Activated naive CD8-positive, alpha-beta T cell (primary cell): ENCODE results near the gene RPEL1.

Source experiments
- H3K27ac Mint-ChIP-seq: one replicate; pipeline ENCODE4 v1.8.0; 2021; ENCODE audit warnings: mixed read lengths
- H3K27me3 Mint-ChIP-seq: one replicate; pipeline ENCODE4 v1.8.0; 2021; ENCODE audit warnings: mixed read lengths
- H3K36me3 Mint-ChIP-seq: one replicate; pipeline ENCODE4 v1.8.0; 2021; ENCODE audit warnings: mixed read lengths
- H3K4me1 Mint-ChIP-seq: one replicate; pipeline ENCODE4 v1.8.0; 2021; ENCODE audit warnings: low read depth, mixed read lengths
- H3K4me3 Mint-ChIP-seq: one replicate; pipeline ENCODE4 v1.8.0; 2021; ENCODE audit warnings: mild to moderate bottlenecking, mixed read lengths
- H3K9me3 Mint-ChIP-seq: one replicate; pipeline ENCODE4 v1.8.0; 2021; ENCODE audit warnings: low read depth, mixed read lengths

RPEL1 gene

DNA sequence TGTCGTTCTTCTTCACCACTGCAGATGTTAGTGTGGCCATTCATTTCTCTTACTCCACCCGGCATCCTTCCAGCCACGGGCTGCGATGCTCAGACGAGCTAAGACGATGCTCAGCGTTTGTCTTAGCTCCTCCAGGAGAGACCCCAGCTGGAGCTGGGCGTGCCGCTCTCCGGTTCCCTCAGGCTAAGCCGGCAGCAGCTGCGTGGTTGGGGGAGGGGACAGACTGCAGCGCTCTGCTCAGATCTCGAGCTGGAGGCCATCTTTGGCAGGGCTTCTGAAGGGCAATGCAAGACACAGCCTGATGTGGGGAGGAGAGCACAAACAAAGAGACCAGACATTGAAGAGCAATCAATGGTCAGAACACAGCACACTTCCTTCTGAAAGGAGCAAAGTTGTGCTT is 36.1 kb downstream of the RPEL1 start:
- Mint-ChIP-seq H3K9me3 (peaks cover 5% of the 10 kb centered on the region), H3K4me1 (peaks cover 5% of the 10 kb centered on the region), H3K4me3 (no peak overlapping the region), H3K27me3 (peaks cover 38% of the 10 kb centered on the region), H3K36me3 (peaks cover 3% of the 10 kb centered on the region), H3K27ac (no peak overlapping the region)

DNA sequence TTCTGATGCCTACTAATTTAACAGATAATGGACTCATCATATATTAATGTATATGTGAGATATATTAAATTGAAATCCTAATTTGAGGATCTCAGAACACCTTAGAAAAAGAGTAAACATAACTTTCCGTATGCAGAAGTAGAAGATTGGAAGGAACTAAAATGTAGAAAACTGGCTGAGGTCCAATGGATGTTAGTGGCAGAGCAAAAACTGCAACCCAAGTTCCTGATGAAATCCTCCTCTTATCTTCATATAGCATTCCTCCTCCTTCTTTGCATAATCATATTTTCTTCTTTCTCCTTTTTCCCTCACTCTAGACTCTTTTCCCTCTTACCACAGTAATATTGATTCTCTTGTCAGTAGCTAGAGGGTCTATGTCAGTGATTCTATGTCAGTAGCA is 37.3 kb downstream of the RPEL1 start:
- no peak overlapping the region for H3K4me3 Mint-ChIP-seq
- peaks cover 3% of the 10 kb centered on the region for H3K36me3 Mint-ChIP-seq
- H3K9me3 Mint-ChIP-seq = peaks cover 5% of the 10 kb centered on the region
- peaks cover 4% of the 10 kb centered on the region for H3K4me1 Mint-ChIP-seq
- no peak overlapping the region for H3K27ac Mint-ChIP-seq
- peaks cover 45% of the 10 kb centered on the region for H3K27me3 Mint-ChIP-seq

DNA sequence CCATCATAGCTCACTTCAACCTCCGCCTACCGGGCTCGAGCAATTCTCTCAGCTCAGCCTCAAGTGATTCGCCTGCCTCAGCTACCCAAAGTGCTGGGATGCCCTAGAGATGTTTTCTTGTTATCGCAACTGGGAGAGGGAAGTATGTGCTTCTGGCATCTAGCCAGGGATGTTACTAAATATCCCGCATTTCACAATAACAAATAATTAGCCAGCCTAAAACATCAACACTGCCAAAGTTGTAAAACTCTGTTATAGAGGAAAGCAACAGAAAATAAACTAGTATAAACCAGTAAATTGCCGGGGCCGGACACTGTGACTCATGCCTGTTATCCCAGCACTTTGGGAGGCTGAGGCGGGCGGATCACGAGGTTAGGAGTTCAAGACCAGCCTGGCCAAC is 38.5 kb downstream of the RPEL1 start:
- Mint-ChIP-seq H3K36me3 (no peaks in the 10 kb centered on the region), H3K27ac (no peak overlapping the region), H3K9me3 (peaks cover under 1% of the 10 kb centered on the region), H3K4me3 (no peak overlapping the region), H3K27me3 (peaks cover 45% of the 10 kb centered on the region), H3K4me1 (no peaks in the 10 kb centered on the region)

DNA sequence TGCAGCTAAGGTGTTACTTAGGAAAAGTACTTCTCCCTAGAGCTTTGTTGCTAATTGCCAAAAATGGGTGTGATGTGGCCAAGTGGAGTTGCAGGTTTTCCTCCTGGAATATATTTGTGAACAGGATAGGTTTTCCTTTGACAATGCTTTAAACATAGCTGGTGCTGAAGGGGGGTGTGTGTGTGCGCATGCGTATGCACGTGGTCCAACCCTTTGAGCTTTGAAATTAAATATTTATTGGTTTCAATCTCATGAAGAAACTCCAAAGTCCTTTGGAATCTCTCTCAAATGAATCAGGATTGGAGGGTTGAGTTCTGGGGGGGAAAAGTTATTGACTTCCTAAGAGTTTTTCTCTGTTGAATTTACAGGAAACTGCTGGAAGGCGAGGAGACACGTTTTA is 42.3 kb downstream of the RPEL1 start:
- H3K4me3 Mint-ChIP-seq = no peak overlapping the region
- H3K9me3 Mint-ChIP-seq = no peaks in the 10 kb centered on the region
- peaks cover 29% of the 10 kb centered on the region for H3K27me3 Mint-ChIP-seq
- H3K4me1 Mint-ChIP-seq = no peaks in the 10 kb centered on the region
- H3K36me3 Mint-ChIP-seq = no peaks in the 10 kb centered on the region
- H3K27ac Mint-ChIP-seq = no peak overlapping the region

DNA sequence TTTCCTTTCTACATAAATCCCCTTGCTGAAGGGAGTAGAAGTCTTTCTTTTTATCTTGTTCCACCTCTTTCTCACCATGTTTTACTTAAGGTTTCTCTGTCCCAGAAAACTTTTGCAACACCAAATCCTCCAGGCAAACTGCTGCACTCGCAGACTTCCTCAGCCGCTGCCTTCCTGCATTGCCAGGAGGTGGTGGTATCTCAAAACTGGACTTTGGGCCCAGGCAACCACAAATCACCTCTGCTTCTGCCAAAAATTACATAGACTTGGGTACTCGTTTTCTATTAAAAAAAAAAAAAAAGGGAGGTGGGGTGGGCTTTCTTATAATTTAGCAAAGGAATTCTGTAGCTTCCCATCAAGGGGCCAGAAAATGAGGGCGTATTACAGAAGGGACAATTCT is 45.9 kb downstream of the RPEL1 start:
- Mint-ChIP-seq H3K9me3 (no peaks in the 10 kb centered on the region), H3K4me3 (no peak overlapping the region), H3K27ac (no peak overlapping the region), H3K36me3 (no peaks in the 10 kb centered on the region), H3K27me3 (peaks cover 17% of the 10 kb centered on the region), H3K4me1 (no peaks in the 10 kb centered on the region)

DNA sequence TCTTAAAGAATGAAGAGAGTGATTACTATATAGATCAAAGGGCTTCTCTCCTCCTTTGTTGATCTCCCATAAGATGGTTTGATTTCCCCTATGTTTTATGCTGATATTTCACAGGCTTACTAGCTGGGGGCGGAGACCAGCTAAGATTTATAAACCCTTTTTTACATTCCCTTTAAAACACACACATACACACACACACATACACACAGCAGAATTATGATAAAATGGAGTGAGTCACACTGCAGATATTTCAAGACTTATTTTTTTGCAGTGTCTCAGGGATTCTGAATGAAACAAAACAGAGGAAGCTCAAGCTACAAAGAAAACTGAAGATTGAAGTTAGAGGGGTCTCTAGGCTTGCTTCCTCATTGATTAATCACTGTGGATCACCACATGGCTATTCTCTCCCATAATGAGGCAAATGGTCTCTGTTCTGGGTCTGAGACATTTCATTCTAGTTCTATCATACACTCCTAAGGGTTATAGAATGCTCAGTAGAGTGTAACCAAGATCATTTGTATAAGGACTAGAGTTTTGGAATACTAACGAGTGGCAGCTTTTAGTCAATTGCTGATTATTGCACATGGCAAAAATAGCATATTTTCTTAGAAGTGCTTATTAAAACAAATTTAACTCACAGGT is 49.8 kb downstream of the RPEL1 start:
- Mint-ChIP-seq H3K4me3 (no peak overlapping the region), H3K27ac (no peak overlapping the region), H3K4me1 (no peaks in the 10 kb centered on the region), H3K9me3 (no peaks in the 10 kb centered on the region), H3K36me3 (no peaks in the 10 kb centered on the region), H3K27me3 (no peaks in the 10 kb centered on the region)
